PC-3 (cell line): Measurements from ENCODE around the gene CDH13.

Experiments used
- CTCF ChIP-seq: fragments of 300-600 bp; sonication (generic); conservative IDR thresholded peaks from 2 replicates; pipeline ENCODE4 v1.5.1; 2017; ENCODE audit warnings: antibody characterized with exemption, low read depth, mild to moderate bottlenecking, low read length
- EZH2 ChIP-seq: fragments of 300-600 bp; sonication (generic); IDR thresholded peaks from one replicate; pipeline ENCODE4 v1.6.1; 2017; ENCODE audit warnings: antibody characterized with exemption, mild to moderate bottlenecking, low read length; ENCODE audit not compliant: unreplicated experiment

DNA sequence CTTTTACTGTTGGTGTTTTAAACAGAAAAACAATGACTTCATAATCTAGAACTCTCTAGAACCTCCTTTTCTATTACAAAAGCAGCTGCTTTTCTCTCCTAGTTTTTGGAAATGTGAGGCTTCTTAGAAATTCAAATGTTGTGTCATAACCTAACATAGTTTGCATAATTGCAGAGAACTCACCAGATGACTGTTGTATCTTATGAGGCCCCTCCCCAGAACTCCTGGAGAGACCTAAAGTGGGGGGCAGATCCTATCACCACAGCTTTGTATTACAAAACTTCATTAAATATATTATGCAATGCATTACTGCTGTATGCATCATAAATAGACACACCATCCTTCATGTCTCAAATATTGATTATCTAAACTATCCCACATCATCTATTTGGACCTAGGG, 642.3 kb downstream of the CDH13 start:
- TF ChIP-seq CTCF (no peak), EZH2 (no peak)
